Lower leg skin (tissue), 4 donors: ENCODE results near the gene DNAJC17. TPM values are rescaled to one million over a fixed set of nuclear protein-coding genes. Genes with fewer than 3 reads are reported as not detected.

Experiments used
- DNase-seq, 2 donors: peaks; one replicate each; pipeline ENCODE4 v3.0.0-alpha.2; 2019; ENCODE audit warnings: low spot score in 2 of 2
- H3K4me3 ChIP-seq: fragments of 200-600 bp; sonication (generic); 2 replicates; pipeline ENCODE4 v1.5.1; 2017; ENCODE audit warnings: mild to moderate bottlenecking, low read depth; ENCODE audit not compliant: poor library complexity, severe bottlenecking
- POLR2A ChIP-seq, 2 donors: fragments of 450-650 bp; IDR thresholded peaks; one replicate each; pipeline ENCODE4 v1.6.1; 2016 to 2017; ENCODE audit warnings: antibody characterized with exemption in 2 of 2, mild to moderate bottlenecking in 1 of 2, moderate library complexity in 1 of 2
- WGBS, 2 donors: methylation state at CpG; one replicate each; pipeline ENCODE4 v1.1.5; 2018; 5-methylcytosine and 5-hydroxymethylcytosine counted together
- intact Hi-C: fragments of 100-400 bp; cut with DNase I; formaldehyde crosslinking; loops from one replicate; pipeline ENCODE4 v1.15.0; 2023; ENCODE audit warnings: low total_unique reads
- total RNA-seq, 4 donors: library from RNA; depleted of rRNA; stranded (reverse); fragments of >200 nt; gene quantifications; one replicate each; pipeline ENCODE4 v1.1.0, GENCODE V29; 2016
- TF ChIP-seq, protein P1 (sequence below), 3 donors: fragments of 450-650 bp; IDR thresholded peaks; one replicate each; pipeline ENCODE4 v1.5.1; 2016; ENCODE audit warnings: antibody characterized with exemption in 3 of 3, mild to moderate bottlenecking in 3 of 3, moderate library complexity in 2 of 3

Gene DNAJC17
- total RNA-seq, 4 donors from 2014 or later: 16.5 to 53.1 (median 29.3) TPM

- DNase-seq: no peak
- WGBS, 2 donors: 84 to 91% methylated on average over 5 of the region's 5 CpGs
- intact Hi-C loops: no loop called here
- H3K4me3 ChIP-seq: no peak overlapping the region
- no peak for TF ChIP-seq POLR2A (IDR thresholded peaks at IDR 0.05)
- TF ChIP-seq, protein P1, sequence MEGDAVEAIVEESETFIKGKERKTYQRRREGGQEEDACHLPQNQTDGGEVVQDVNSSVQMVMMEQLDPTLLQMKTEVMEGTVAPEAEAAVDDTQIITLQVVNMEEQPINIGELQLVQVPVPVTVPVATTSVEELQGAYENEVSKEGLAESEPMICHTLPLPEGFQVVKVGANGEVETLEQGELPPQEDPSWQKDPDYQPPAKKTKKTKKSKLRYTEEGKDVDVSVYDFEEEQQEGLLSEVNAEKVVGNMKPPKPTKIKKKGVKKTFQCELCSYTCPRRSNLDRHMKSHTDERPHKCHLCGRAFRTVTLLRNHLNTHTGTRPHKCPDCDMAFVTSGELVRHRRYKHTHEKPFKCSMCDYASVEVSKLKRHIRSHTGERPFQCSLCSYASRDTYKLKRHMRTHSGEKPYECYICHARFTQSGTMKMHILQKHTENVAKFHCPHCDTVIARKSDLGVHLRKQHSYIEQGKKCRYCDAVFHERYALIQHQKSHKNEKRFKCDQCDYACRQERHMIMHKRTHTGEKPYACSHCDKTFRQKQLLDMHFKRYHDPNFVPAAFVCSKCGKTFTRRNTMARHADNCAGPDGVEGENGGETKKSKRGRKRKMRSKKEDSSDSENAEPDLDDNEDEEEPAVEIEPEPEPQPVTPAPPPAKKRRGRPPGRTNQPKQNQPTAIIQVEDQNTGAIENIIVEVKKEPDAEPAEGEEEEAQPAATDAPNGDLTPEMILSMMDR (IDR thresholded peaks at IDR 0.05): no peak
Observed at GRCh38 chr15:40852529-40852928, 45.3 kb upstream of the DNAJC17 start.

DNA sequence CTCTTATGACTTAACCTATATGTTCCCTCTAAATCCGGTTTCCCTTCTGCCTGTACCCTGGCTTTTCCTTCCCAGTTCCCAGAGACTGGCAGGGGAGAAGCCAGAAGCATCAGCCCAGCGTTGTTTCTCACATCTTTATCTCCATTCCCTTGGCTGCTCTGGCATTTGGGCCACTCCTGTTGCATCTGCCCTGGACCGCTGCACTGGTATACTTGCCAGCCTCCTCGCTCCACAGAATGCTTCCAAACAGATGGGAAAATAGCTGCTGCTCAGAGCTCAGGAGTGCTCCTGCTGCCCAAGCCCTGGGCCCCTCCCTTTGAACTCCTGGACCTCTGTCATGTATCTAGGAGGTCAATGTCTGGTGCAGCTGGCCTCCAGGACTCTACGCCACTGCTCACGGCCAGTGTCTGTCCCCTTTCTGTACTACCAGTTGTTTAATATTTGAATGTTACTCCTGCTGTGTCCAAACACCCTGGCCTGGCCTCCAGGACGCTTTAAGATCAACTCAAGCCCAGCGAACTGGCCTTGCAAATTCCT lies 43.4 kb upstream of the DNAJC17 start:
- no peak for DNase-seq
- intact Hi-C loops: no loop called here
- TF ChIP-seq, protein P1 (IDR thresholded peaks at IDR 0.05): no peak
- no peak for TF ChIP-seq POLR2A (IDR thresholded peaks at IDR 0.05)
- WGBS, 2 donors: 83 to 92% methylated on average over 8 of the region's 8 CpGs
- no peak overlapping the region for H3K4me3 ChIP-seq

GRCh38 chr15:40847223-40847961 lies 40.1 kb upstream of the DNAJC17 start:
- TF ChIP-seq, protein P1 (IDR thresholded peaks at IDR 0.05): no peak
- no peak for TF ChIP-seq POLR2A (IDR thresholded peaks at IDR 0.05)
- no peak overlapping the region for H3K4me3 ChIP-seq
- DNase-seq: peak in 1 of 2 donors; percentile 67
- intact Hi-C loops: no loop called here
- 41 to 61% methylated on average over 7 of the region's 7 CpGs for WGBS, 2 donors

DNA sequence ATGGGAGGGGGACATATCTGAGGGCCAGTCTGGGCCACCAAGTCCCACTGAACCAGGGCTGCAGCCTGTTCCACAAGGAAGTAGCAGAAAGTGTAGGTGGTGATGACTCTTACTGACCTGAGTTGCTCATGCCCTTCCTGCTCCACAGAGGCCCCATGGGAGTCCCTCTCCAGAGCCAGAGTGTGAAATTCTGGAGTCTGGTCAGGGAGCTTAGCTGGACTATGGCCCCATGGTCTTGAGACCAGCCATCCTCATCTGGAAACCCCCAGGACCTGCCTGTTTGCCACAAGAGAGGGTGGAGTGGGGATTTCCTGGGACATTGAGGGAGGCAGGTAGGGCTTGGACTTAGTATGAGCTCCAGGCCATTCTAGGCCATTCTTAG lies 39.6 kb upstream of the DNAJC17 start:
- TF ChIP-seq POLR2A (IDR thresholded peaks at IDR 0.05): no peak
- TF ChIP-seq, protein P1 (IDR thresholded peaks at IDR 0.05): no peak
- intact Hi-C loops: no loop called here
- no peak overlapping the region for H3K4me3 ChIP-seq
- no peak for DNase-seq

- no peak overlapping the region for H3K4me3 ChIP-seq
- WGBS, 2 donors: 49 to 60% methylated on average over 8 of the region's 8 CpGs
- TF ChIP-seq POLR2A (IDR thresholded peaks at IDR 0.05): no peak
- TF ChIP-seq, protein P1 (IDR thresholded peaks at IDR 0.05): no peak
- peak in 1 of 2 donors; percentile 78 for DNase-seq
- intact Hi-C loops: no loop called here
Observed at GRCh38 chr15:40845511-40846284, 38.4 kb upstream of the DNAJC17 start.
